Placental epithelial cell (primary cell): ENCODE data around the gene TLL1. TPM values are rescaled to one million over a fixed set of nuclear protein-coding genes. Genes with fewer than 3 reads are reported as not detected.

ENCODE experiments used
- small RNA-seq: library from RNA; depleted of rRNA; stranded (forward); fragments of <200 nt; gene quantifications from one replicate; pipeline ENCODE3, GENCODE V24; 2012
- total RNA-seq: library from RNA; depleted of rRNA; stranded (reverse); fragments of >200 nt; gene quantifications from 2 replicates; pipeline ENCODE4 v1.2.3, GENCODE V29; 2012

TLL1 gene
- under 0.01 TPM in 1 of 2 replicates, not detected in the other for total RNA-seq

GRCh38 chr4:165872461-165873297 lies at the start of gene TLL1:
Gene TLL1, plus strand, starts transcription at chr4:165873237. Its CDS starts 668 bp downstream, at chr4:165873905.

Small RNA genes lying within 50 kb of the gene (small RNA-seq; reads per million reads assigned to genes)
- not detected for gene RNA5SP170
